SW 1271 (cell line): ENCODE measurements around the gene STRN4.
"Not testable (repeated sequence)": the region's sequence is repeated elsewhere in the genome, so short reads cannot be mapped to it uniquely, and the experiment has no call there.

Experiments used
- DNase-seq, 2 experiments: peaks; one replicate each; lab custom pipeline; 2025; lab: John Stamatoyannopoulos, UW

Gene STRN4

GRCh38 chr19:46712768-46713338 lies 33.4 kb downstream of the STRN4 start:
- not testable (repeated sequence) for DNase-seq

DNA sequence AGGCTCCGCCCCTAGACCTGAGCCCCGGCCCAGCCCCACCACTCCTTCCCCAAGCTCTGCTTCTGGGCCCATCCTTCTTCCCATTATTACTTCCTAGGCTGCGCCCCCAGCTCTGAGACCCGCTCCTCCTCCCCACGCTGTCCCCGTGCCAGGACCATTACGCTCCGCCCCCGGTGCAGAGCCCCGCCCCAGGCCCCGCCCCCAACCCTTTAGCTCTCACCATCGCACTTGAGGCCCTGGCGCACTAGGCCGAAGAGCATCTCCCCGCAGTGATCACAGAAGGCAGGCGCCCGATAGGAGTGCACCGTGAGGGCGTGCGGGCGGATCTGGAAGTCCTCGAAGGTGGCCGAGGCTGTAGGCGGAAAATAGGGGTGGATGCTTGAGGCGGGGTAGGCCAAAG lies 35.6 kb downstream of the STRN4 start:
- DNase-seq = no peak

DNA sequence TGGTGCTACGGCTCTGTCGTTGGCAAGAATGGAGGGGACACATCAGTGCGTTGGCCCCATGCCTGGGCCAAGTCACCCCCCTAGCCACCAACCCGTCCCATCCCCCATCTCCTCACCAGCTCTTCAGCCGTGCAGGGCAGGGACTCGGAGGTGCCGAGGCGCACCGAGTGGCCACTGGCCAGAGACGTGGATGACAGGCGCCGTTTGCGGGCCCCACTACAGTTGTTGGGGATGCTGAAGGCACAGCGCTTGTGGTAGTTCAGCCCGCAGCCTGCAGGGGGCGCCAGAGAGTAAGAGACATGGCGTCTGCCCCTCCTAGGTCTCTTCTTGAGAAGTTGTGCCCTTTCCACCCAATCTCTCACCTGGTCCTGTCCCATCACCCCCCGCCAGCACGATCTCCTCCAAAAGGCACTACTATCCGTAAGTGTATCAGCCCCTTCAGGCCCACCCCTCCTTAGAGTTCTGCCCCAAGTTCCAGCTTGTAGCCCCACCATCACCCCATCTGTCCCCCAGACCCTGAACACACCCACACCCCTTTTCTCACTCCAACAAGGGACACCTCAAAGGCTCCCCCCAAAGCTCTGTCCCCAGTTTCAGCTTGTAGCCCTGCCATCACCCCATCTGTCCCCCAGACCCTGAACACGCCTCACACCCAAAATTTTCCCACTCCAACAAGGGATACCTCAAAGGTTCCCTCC lies 41.7 kb downstream of the STRN4 start:
- no peak for DNase-seq

DNA sequence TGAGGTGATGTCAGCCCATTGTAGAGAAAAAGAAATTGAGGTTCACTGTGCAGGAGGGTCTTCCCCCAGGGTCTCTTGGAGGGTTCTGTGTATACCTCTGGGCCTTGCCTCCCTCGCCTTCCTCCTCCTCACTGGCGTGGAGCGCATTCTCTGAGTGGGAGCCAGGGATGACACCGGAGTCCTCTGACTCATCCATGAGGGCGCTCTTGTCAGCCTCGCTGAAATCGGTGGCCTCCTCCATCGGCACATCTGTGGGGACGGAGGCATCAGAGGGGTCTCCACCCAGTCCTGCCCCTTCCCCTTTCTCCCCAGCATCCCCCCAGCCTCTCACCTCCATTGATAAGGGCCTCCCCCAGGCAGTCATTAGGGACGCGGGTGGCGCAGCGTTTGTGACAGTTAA lies 45.5 kb downstream of the STRN4 start:
- DNase-seq = no peak

- no peak for DNase-seq
Observed at GRCh38 chr19:46698395-46699321, 47.6 kb downstream of the STRN4 start.

- DNase-seq = no peak
Observed at GRCh38 chr19:46697204-46697960, 48.9 kb downstream of the STRN4 start.

- DNase-seq = no peak
Observed at GRCh38 chr19:46696866-46697203, 49.4 kb downstream of the STRN4 start.

DNA sequence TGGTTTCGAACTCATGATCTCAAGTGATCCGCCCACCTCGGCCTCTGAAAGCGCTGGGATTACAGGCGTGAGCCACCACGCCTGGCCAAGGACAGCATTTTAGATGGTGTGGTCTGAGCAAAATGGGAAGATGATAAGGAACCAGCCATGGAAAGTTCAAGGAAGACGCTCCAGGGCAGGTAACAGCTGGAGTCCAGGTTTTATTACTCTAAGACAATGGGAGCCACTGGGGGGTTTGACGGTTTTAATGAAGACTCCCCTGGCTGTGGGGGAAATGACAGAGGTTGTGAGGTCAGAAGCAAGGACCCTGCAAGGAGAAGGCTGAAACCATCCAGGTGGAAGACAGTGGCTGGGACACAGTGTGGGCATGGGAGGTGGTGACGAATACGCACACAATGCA lies 50.2 kb downstream of the STRN4 start:
- DNase-seq = no peak

- no peak for DNase-seq
Observed at GRCh38 chr19:46693760-46694159, 52.5 kb downstream of the STRN4 start.

- DNase-seq = peak in 1 of 2 experiments; percentile 14
Observed at GRCh38 chr19:46692918-46693722, 53.1 kb downstream of the STRN4 start.

DNA sequence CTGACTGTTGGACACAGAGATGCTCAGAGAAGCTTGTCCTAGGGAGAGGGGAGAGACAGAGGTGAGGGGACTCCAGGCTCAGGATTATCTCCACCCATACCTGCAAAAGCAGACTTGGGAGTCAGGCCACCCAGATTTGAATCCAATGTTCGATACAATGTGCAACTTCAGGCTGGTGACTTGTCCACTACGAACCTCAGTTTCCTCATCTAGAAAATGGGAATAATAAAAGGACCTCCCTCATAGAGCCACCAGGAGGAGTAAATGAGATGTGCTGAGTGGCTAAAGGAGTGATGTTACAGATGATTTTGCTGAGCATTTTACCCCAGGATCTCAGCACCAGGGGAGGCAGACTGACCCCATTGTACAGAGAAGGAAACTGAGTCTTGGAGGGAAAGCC lies 54.3 kb downstream of the STRN4 start:
- no peak for DNase-seq

- no peak for DNase-seq
Observed at GRCh38 chr19:46691104-46691503, 55.1 kb downstream of the STRN4 start.

GRCh38 chr19:46689358-46689757 lies 56.9 kb downstream of the STRN4 start:
- no peak for DNase-seq

GRCh38 chr19:46687438-46688145 lies 58.7 kb downstream of the STRN4 start:
- no peak for DNase-seq

DNA sequence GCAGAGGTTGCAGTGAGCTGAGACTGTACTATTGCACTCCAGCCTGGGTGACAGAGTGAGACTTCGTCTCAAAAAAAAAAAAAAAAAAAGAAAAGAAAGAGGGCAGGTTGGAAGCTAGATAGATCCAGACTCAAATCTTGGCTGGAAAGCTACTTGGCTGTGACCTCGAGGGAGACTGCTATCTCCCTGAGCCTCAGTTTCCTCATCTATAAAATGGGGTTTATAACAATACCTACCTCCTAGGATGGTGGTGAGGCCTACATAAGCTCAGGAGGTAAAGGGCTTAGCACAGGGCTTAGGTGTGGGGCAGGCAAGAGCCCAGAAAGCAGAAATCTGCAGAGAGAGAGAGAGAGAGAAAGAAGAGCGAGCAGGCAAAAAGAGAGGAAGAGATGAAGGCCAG lies 61.1 kb downstream of the STRN4 start:
- DNase-seq = no peak

DNA sequence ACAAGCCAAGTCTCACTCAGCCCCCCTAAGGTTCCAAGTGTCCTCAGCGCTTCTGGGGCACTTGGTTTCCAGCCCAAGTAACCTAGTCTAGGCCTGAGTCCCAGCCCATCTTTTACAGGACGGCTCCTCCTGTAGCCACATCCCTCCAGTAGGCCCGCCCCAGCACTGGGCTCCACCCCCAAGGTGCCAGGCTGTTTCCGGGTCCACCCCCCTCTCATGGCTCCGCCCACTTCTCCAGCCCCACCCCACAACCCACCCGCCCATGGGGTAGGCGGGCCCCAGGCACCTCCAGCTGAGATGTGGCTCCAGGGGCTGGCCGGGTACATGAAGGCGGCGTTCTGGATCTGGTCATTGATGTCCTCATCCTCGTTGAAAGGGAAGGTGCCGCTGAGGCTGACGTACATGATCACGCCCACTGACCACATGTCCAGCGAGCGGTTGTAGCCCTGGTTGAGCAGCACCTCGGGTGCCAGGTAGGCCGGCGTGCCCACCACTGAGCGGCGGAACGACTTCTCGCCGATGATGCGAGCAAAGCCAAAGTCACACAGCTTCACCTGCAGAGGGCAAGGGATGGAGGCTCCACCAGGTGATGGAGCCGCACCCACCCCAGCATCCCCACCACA lies 68.0 kb downstream of the STRN4 start:
- DNase-seq = no peak

GRCh38 chr19:46674416-46675178 lies 71.7 kb downstream of the STRN4 start:
- DNase-seq = peak in 1 of 2 experiments; percentile 41

- DNase-seq = peak in 1 of 2 experiments; percentile 12
Observed at GRCh38 chr19:46670813-46671212, 75.4 kb downstream of the STRN4 start.
